Choroid plexus epithelial cell (primary cell): ENCODE measurements around the gene BANF1.

Experiments used
- DNase-seq: peaks from one replicate; pipeline ENCODE4 v3.0.0-alpha.2; 2010; ENCODE audit warnings: low read depth
- H3K4me3 ChIP-seq: 2 replicates; pipeline ENCODE4 v1.5.1; 2011; ENCODE audit warnings: low read depth, mild to moderate bottlenecking, control low read depth, low read length, moderate library complexity
- CTCF ChIP-seq: conservative IDR thresholded peaks from 2 replicates; pipeline ENCODE4 v1.5.1; 2011; ENCODE audit warnings: low read depth, mild to moderate bottlenecking, control low read depth, inconsistent platforms, low read length, moderate library complexity

BANF1 gene

DNA sequence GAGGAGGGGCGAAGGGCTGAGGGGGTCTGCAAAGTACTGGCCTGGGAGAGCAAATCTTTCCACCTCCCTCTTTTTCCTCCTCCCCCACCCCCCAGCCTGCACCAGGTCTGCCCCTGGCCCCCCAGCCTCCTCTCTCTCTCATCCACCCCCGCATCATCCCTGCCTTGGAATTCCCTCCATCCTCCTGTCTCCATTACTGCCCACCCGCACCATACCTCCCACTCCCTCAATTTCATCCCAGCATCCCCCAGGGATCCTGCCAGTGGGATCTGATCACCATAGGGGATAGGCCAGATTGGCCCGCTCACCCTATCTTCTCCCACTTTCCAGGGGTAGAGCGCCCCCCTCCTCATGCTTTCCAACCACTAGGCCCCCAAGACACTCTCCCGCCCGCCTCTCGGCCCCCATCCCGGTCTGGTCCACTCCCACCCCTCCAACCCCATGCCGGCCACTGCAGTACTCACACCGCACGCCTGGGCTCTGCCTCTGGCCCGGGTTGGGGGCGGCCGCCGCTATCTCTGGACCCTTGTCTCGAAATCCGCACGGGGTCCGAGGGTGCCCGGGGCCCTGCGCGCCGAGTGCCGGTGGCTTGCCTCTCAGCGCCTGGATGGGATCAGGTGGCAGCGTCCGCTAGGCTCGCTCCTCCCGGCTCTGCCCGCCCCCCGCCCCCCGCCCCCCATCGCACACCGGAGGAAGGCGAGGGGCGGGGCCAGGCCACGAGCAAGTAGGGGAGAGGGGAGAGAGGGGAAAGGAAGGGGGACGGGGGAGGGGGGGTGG lies 46.4 kb downstream of the BANF1 start, which contains the start of gene GAL3ST3:
Gene GAL3ST3 (minus strand): TSS at position 615 of the 777 bp plus-strand sequence. CDS start 3,746 bp downstream, outside the sequence.
- DNase-seq: no peak
- TF ChIP-seq CTCF: no peak
- H3K4me3 ChIP-seq: peak within 1 kb of the TSS; percentile 28

- DNase-seq: no peak
- no peak overlapping the region for H3K4me3 ChIP-seq
- no peak for TF ChIP-seq CTCF
Observed at GRCh38 chr11:66050581-66051231, 48.4 kb downstream of the BANF1 start.

GRCh38 chr11:66051371-66051765 lies 49.1 kb downstream of the BANF1 start:
- TF ChIP-seq CTCF: no peak
- DNase-seq: no peak
- peak overlapping the region; percentile 96 for H3K4me3 ChIP-seq

DNA sequence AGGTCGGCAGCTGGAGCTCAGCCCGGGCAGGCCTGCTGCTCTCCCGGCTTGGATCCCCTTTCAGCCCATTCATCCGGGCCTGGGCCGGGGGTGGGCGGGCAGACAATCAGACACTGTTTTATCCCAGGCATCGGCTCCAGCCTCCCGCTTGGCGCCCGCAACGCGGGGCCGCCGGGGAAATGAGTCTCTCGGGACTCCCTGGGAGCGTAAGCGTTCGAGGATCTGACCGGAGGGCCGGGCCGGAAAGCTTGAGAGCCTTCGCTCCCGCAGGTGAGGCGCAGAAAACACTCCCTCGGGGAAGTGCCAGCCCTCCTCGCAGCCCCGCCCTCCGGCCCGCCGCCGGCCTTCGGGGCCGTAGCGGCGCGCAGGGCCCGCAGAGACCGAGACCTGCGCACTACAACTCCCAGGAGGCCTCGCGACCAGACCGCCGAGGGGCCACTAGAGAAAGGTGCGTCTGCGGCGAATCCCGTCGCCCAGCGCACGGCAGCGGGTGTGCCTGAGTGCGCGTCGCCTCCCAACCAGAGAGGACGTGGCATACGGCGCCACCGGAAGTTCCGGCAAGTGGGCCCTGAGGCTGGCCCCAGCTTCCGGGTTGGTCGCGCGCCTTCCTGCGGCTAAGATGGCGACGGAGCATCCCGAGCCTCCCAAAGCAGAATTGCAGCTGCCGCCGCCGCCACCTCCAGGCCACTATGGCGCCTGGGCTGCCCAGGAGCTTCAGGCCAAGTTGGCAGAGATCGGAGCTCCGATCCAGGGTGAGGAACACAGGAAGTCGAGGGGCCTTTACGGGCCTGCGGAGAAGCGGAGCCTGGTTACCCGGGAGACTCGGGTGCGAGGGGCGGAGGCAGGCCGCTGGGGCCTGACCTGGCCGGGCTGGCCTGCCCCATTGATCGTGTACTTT lies 49.7 kb downstream of the BANF1 start, which contains the start of gene SF3B2:
Gene SF3B2 (plus strand): TSS at position 599 of the 898 bp plus-strand sequence. CDS start 21 bp downstream, at position 620.
- no peak for TF ChIP-seq CTCF
- peak; percentile 99 for DNase-seq
- H3K4me3 ChIP-seq: peak within 1 kb of the TSS; percentile 96

DNA sequence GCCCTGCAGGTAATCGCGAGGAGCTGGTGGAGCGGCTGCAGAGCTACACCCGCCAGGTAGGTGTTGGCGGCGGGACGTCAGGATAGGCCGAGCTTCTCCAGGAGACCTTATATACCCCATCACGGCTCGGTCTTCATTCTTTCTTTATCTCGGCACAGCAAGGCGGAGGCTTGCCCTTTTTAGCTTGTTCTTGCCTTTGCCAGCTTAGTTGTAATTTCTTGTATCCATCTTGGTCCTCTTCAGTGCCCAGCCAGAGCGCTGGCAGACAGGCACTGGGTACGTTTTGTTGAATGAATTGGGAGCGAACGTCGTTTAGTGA lies 50.3 kb downstream of the BANF1 start:
- DNase-seq: peak; percentile 13
- TF ChIP-seq CTCF: no peak
- H3K4me3 ChIP-seq: peak overlapping the region; percentile 96
